GM19395 (cell line): ENCODE results near the gene RAB40B.
A peak's percentile ranks its signal among the peaks of the same experiment; 100 is the strongest.

Source experiments
- ATAC-seq: cut with Tn5 transposase; IDR thresholded peaks from one replicate; pipeline ENCODE4 v1.9.1; 2021; ENCODE audit warnings: mild to moderate bottlenecking, moderate library complexity; ENCODE audit not compliant: unreplicated experiment

Gene RAB40B

GRCh38 chr17:82716203-82717010, 17.9 kb upstream of the RAB40B start, which contains the start of gene FN3KRP:
TSS of gene FN3KRP (plus strand) at chr17:82716706. CDS start at chr17:82716756, 50 bp downstream.
- ATAC-seq = peak; percentile 65

- ATAC-seq = no peak
Measured at GRCh38 chr17:82713071-82713723, 14.7 kb upstream of the RAB40B start.

GRCh38 chr17:82710499-82711232, 12.2 kb upstream of the RAB40B start:
- no peak for ATAC-seq

GRCh38 chr17:82709676-82710498, 11.4 kb upstream of the RAB40B start:
- ATAC-seq = no peak

- ATAC-seq = no peak
Measured at GRCh38 chr17:82709024-82709675, 10.7 kb upstream of the RAB40B start.

GRCh38 chr17:82705756-82706155, 7.3 kb upstream of the RAB40B start:
- ATAC-seq = no peak

- no peak for ATAC-seq
Measured at GRCh38 chr17:82704886-82705285, 6.4 kb upstream of the RAB40B start.

GRCh38 chr17:82703935-82704865, 5.7 kb upstream of the RAB40B start:
- ATAC-seq = no peak

GRCh38 chr17:82703036-82703745, 4.7 kb upstream of the RAB40B start:
- ATAC-seq = no peak

GRCh38 chr17:82702231-82702927, 3.9 kb upstream of the RAB40B start:
- ATAC-seq = no peak

GRCh38 chr17:82699551-82699950, 1.1 kb upstream of the RAB40B start:
- ATAC-seq = no peak

- ATAC-seq = peak; percentile 25
Measured at GRCh38 chr17:82698974-82699442, 510 bp upstream of the RAB40B start.

GRCh38 chr17:82697808-82698064, 762 bp downstream of the RAB40B start:
- ATAC-seq = no peak

GRCh38 chr17:82696916-82697807, 1.3 kb downstream of the RAB40B start:
- no peak for ATAC-seq

GRCh38 chr17:82696259-82696658, 2.2 kb downstream of the RAB40B start:
- no peak for ATAC-seq

GRCh38 chr17:82694647-82695046, 3.9 kb downstream of the RAB40B start:
- no peak for ATAC-seq
